Fibroblast of lung (primary cell): ENCODE measurements around the gene CHRNA10.
"Not testable (repeated sequence)": the region's sequence is repeated elsewhere in the genome, so short reads cannot be mapped to it uniquely, and the experiment has no call there.

Experiments
- CTCF ChIP-seq, 2 donors: IDR thresholded peaks in 1 of 2; conservative IDR thresholded peaks in 1 of 2; 1 replicate in 1 of 2; 2 replicates in 1 of 2; pipeline ENCODE4 v1.5.1; 2011 to 2012; ENCODE audit warnings: low read length in 2 of 2, control low read depth in 1 of 2, inconsistent platforms in 1 of 2, low read depth in 1 of 2, mild to moderate bottlenecking in 1 of 2
- EZH2 ChIP-seq: IDR thresholded peaks from 2 replicates; pipeline ENCODE4 v1.5.1; 2012; ENCODE audit warnings: low read length, control low read depth, mild to moderate bottlenecking; ENCODE audit errors: missing control alignments

- TF ChIP-seq CTCF (conservative IDR thresholded peaks at IDR 0.05 in 1 of 2, IDR thresholded peaks at IDR 0.05 in 1 of 2; ENCODE audit: low read depth in 1 of 2, low read length in 2 of 2); EZH2: not testable (repeated sequence)
These were observed 21.8 kb downstream of the CHRNA10 start for GRCh38 chr11:3649374-3649773.
